Measurements from ENCODE around the gene CDX2. TPM values are rescaled to one million over a fixed set of nuclear protein-coding genes. Genes with fewer than 3 reads are reported as not detected.

Gene CDX2
- total and polyA plus RNA-seq, 9 of the 15 experiments (the other 6 are each of a cell fraction or from before 2014, with no cell fraction given) = 0.04 TPM; not detected in 8

GRCh38 chr13:27977476-27978300 is 8.6 kb upstream of the CDX2 start (continued):
- TF ChIP-seq THRB (CRISPR knock-in tag; conservative IDR thresholded peaks at IDR 0.05) (no peak), ZNF324 (CRISPR knock-in tag; IDR thresholded peaks at IDR 0.05) (no peak), DEAF1 (CRISPR knock-in tag; IDR thresholded peaks at IDR 0.05) (no peak), GABPB2 (CRISPR knock-in tag; conservative IDR thresholded peaks at IDR 0.05) (no peak), YY1 (IDR thresholded peaks at IDR 0.05; ENCODE audit: borderline replicate concordance in 1 of 3, control insufficient read depth in 1 of 3, extremely low read depth in 1 of 3, insufficient read depth in 3 of 3, insufficient read length in 1 of 3, insufficient replicate concordance in 2 of 3, low read depth in 1 of 3, low read length in 2 of 3) (no peak), NR2F6 (CRISPR knock-in tag; IDR thresholded peaks at IDR 0.05) (no peak), CGGBP1 (CRISPR knock-in tag; IDR thresholded peaks at IDR 0.05) (no peak)
- TF ChIP-seq, protein P1, sequence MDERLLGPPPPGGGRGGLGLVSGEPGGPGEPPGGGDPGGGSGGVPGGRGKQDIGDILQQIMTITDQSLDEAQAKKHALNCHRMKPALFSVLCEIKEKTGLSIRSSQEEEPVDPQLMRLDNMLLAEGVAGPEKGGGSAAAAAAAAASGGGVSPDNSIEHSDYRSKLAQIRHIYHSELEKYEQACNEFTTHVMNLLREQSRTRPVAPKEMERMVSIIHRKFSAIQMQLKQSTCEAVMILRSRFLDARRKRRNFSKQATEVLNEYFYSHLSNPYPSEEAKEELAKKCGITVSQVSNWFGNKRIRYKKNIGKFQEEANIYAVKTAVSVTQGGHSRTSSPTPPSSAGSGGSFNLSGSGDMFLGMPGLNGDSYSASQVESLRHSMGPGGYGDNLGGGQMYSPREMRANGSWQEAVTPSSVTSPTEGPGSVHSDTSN (CRISPR knock-in tag; IDR thresholded peaks at IDR 0.05; ENCODE audit: low read depth) = no peak
- TF ChIP-seq, protein P1 (tag; conservative IDR thresholded peaks at IDR 0.05; ENCODE audit: low read depth) = no peak

All from K562 (cell line).